Nephron progenitor cell (in vitro differentiated cells): Measurements from ENCODE around the gene PPM1A.

Source experiments
- DNase-seq: peaks from one replicate; pipeline ENCODE4 v3.0.0; 2021
- H3K27ac Mint-ChIP-seq: 2 replicates; pipeline ENCODE4 v1.8.0; 2021; ENCODE audit warnings: mild to moderate bottlenecking, moderate library complexity, mixed read lengths
- H3K27me3 Mint-ChIP-seq: 2 replicates; pipeline ENCODE4 v1.8.0; 2021; ENCODE audit warnings: mild to moderate bottlenecking, low read depth, mixed read lengths; ENCODE audit not compliant: poor library complexity
- H3K36me3 Mint-ChIP-seq: 2 replicates; pipeline ENCODE4 v1.8.0; 2021; ENCODE audit warnings: low read depth, mixed read lengths
- H3K4me1 Mint-ChIP-seq: 2 replicates; pipeline ENCODE4 v1.8.0; 2021; ENCODE audit warnings: mixed read lengths
- H3K4me3 Mint-ChIP-seq: 2 replicates; pipeline ENCODE4 v1.8.0; 2021; ENCODE audit warnings: mild to moderate bottlenecking, moderate library complexity, mixed read lengths
- H3K9me3 Mint-ChIP-seq: 2 replicates; pipeline ENCODE4 v1.8.0; 2021; ENCODE audit warnings: mild to moderate bottlenecking, moderate library complexity, mixed read lengths
- TF ChIP-seq, protein P1 (sequence below): fragments of 200-600 bp; sonication (generic); IDR thresholded peaks from 2 replicates; pipeline ENCODE4 v1.5.0; 2021; ENCODE audit warnings: antibody characterized with exemption

PPM1A gene

DNA sequence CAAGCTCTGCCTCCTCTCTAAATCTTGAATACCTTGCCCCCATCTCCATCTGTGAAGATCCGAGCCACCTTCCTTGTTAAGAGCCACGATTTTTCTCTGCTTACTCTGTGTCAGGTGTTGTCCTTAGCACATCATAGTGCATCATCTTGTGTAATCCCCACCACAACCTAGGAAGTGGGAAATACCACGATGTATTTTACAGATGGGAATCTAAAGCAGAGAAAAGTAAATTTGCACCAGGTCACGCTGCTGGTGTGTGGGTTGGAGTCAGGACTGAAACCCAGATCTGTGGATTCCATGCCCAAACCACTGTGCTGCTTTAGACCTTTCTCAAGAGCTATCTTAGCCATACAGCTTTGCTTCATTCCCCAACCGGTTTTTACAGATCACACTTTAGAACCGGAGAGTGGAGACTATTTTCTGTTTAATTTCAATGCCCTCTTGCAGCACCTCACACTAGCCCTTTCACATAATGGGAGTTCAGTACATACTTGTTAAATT, 94.6 kb downstream of the PPM1A start:
- DNase-seq = no peak
- peaks cover 14% of the 10 kb centered on the region for H3K4me1 Mint-ChIP-seq
- no peak overlapping the region for H3K27ac Mint-ChIP-seq
- no peak overlapping the region for H3K4me3 Mint-ChIP-seq
- no peaks in the 10 kb centered on the region for H3K36me3 Mint-ChIP-seq
- H3K9me3 Mint-ChIP-seq = peaks cover 8% of the 10 kb centered on the region
- H3K27me3 Mint-ChIP-seq = peaks cover 20% of the 10 kb centered on the region
- TF ChIP-seq, protein P1, sequence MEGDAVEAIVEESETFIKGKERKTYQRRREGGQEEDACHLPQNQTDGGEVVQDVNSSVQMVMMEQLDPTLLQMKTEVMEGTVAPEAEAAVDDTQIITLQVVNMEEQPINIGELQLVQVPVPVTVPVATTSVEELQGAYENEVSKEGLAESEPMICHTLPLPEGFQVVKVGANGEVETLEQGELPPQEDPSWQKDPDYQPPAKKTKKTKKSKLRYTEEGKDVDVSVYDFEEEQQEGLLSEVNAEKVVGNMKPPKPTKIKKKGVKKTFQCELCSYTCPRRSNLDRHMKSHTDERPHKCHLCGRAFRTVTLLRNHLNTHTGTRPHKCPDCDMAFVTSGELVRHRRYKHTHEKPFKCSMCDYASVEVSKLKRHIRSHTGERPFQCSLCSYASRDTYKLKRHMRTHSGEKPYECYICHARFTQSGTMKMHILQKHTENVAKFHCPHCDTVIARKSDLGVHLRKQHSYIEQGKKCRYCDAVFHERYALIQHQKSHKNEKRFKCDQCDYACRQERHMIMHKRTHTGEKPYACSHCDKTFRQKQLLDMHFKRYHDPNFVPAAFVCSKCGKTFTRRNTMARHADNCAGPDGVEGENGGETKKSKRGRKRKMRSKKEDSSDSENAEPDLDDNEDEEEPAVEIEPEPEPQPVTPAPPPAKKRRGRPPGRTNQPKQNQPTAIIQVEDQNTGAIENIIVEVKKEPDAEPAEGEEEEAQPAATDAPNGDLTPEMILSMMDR = no peak

DNA sequence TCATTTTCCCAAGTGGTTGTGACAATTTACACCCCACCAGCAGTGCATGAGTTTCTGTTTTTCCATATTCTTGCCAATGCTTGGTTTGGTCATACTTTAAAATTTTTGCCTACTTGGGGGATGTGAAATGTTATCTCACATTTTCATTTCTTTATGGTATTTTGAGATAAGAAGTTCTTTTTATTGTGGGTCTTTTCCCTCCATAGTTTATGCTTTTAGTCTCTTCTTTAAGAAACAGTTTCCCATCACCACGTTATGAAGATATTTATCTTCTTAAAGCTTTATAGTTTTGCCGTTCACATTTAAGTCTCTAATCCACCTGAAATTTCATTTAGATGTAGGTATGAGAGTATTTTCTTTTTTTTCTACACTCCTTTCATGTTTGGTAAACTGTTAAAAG, 95.7 kb downstream of the PPM1A start:
- DNase-seq = no peak
- Mint-ChIP-seq H3K27ac (no peak overlapping the region), H3K9me3 (peaks cover 8% of the 10 kb centered on the region), H3K27me3 (peaks cover 15% of the 10 kb centered on the region), H3K4me1 (peaks cover 20% of the 10 kb centered on the region), H3K4me3 (no peak overlapping the region), H3K36me3 (no peaks in the 10 kb centered on the region)
- TF ChIP-seq, protein P1 = no peak

DNA sequence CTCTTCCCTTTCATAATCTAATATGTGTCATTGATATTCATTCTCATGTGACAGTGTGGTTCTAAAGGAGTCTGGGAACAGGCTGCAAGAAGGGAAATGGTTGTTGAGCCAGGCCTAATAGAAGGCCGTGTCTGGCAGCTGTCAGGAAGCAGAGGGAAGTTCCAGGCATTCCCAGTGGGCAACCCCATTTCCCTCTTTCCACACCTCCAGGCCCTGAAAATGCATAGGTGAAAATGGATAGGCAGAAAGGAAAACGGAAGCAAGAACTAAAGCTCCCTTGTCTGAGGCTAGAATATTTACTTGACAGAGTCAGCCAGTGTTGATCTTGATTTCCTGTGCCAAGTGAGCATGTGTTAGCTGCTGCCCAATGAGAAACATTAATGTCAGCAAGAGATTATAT, 97.7 kb downstream of the PPM1A start:
- Mint-ChIP-seq H3K36me3 (no peaks in the 10 kb centered on the region), H3K27ac (no peak overlapping the region), H3K4me1 (peaks cover 30% of the 10 kb centered on the region), H3K4me3 (no peak overlapping the region), H3K9me3 (peaks cover 8% of the 10 kb centered on the region), H3K27me3 (peaks cover 13% of the 10 kb centered on the region)
- DNase-seq = no peak
- TF ChIP-seq, protein P1 = no peak

DNA sequence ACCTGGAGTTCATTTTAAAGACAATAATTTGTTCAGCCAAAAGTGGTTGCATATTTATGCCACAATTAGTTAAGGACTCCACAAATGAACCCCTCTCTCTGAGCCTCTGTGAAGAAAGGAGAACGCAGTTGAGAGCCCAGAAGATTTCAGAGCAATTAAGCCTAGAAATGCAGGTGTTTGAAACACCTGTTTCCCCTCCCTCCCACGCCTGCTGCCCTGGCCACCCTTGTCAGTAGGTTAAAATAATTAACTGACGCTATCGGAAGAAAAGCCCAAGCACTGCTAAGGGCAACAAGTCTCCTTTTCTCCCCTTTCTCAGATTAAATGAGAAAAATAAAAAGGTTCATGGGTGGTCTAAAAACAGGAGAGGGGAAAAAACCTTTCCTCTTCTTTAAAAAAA, 99.2 kb downstream of the PPM1A start:
- Mint-ChIP-seq H3K27me3 (peaks cover 7% of the 10 kb centered on the region), H3K4me1 (peaks cover 30% of the 10 kb centered on the region), H3K4me3 (no peak overlapping the region), H3K27ac (no peak overlapping the region), H3K36me3 (no peaks in the 10 kb centered on the region), H3K9me3 (peaks cover 4% of the 10 kb centered on the region)
- TF ChIP-seq, protein P1 = no peak
- no peak for DNase-seq
